H1 (cell line): ENCODE measurements around the gene LGALS12. TPM values are rescaled to one million over a fixed set of nuclear protein-coding genes. Genes with fewer than 3 reads are reported as not detected.

Experiments used
- HDAC6 ChIP-seq: IDR thresholded peaks from one replicate; pipeline ENCODE4 v1.7.1; 2012; ENCODE audit warnings: low read depth, mild to moderate bottlenecking, inconsistent platforms, low read length, moderate library complexity
- RXRA ChIP-seq: IDR thresholded peaks from 2 replicates; pipeline ENCODE4 v1.6.1; 2011; ENCODE audit warnings: low read depth, mild to moderate bottlenecking, low read length, moderate library complexity; ENCODE audit not compliant: insufficient read depth
- SIX5 ChIP-seq: IDR thresholded peaks from 2 replicates; pipeline ENCODE4 v1.6.1; 2011; ENCODE audit warnings: mild to moderate bottlenecking, low read depth, low read length
- SP4 ChIP-seq: IDR thresholded peaks from 2 replicates; pipeline ENCODE4 v1.6.1; 2012; ENCODE audit warnings: low read length, inconsistent platforms
- SUZ12 ChIP-seq: fragments of 200-600 bp; sonication (generic); IDR thresholded peaks from 2 replicates; pipeline ENCODE4 v1.6.1; 2012; ENCODE audit warnings: mild to moderate bottlenecking, inconsistent platforms, low read length, moderate library complexity, mixed read lengths
- TAF1 ChIP-seq: IDR thresholded peaks from 2 replicates; pipeline ENCODE4 v1.6.1; 2011; ENCODE audit warnings: mild to moderate bottlenecking, low read depth, low read length
- polyA plus RNA-seq, 7 experiments: library from polyadenylated mRNA; depleted of rRNA in 3 of 7; stranded (reverse) in 5 of 7; unstranded in 2 of 7; fragments of >200 nt in 5 of 7; fragments of 200-250 nt in 2 of 7; gene quantifications; 1 replicate in 5 of 7; 2 replicates in 1 of 7; 4 replicates in 1 of 7; pipeline versions ENCODE4 v1.2.1 to v1.2.3, GENCODE V29; 2011 to 2013; ENCODE audit warnings: missing spikeins in 2 of 7, mixed read lengths in 2 of 7
- total RNA-seq: library from RNA; stranded (reverse); fragmentation: NEBNext Ultra II Directional; extraction: Animal tissue kit (Norgen Biotek cat#: 25700); gene quantifications from 2 replicates; pipeline ENCODE4 v1.2.1, GENCODE V29; 2021

LGALS12 gene
- total and polyA plus RNA-seq, 2 of the 8 experiments (the other 6 are each of a cell fraction or from before 2014, with no cell fraction given), result 1.6 to 2.9 TPM

DNA sequence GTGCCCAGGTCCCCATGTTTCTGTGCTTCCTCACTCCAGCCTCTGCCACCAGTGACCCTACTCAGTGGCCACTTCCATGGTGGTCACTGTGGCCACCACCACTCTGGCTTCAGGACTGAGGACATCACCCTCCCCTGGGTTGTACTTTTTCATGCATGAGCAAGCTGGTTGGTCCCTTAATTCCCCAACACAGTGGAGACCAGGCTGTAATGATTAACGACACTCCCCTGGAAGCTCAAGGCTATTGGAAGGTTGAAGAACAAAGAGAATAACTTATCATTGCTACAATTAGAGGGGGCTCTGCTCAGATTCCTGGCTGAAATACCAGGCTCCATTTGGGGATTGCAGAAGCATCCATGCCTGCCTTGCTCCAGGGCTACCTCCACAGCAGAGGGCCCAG lies 41.2 kb downstream of the LGALS12 start (continued):
- no peak for TF ChIP-seq SUZ12
- no peak for TF ChIP-seq SIX5
- no peak for TF ChIP-seq HDAC6
- TF ChIP-seq SP4, result no peak
- TF ChIP-seq RXRA, result no peak
- no peak for TF ChIP-seq TAF1
